ENCODE results near the gene SLC1A2. TPM values are rescaled to one million over a fixed set of nuclear protein-coding genes. Genes with fewer than 3 reads are reported as not detected.

Gene SLC1A2
- total and polyA plus RNA-seq, 2 donors (not counting 3 experiments of a cell fraction or from before 2014, with no cell fraction given) = not detected

GRCh38 chr11:35360055-35360530 is 59.3 kb downstream of the SLC1A2 start:
- Histone ChIP-seq H3K9me3 (replicated peaks; ENCODE audit: control insufficient read depth, insufficient read depth, low read length) (no peaks in the 10 kb centered on the region), H3K9ac (replicated peaks; ENCODE audit: extremely low read depth, insufficient read depth, low read length) (no peak overlapping the region), H3K27ac (ENCODE audit: insufficient read depth, low read depth, low read length) (no peak overlapping the region), H3K4me3 (replicated peaks in 1 of 3; ENCODE audit: insufficient read depth in 1 of 3, low read depth in 1 of 3, low read length in 3 of 3) (no peak overlapping the region), H4K20me1 (replicated peaks; ENCODE audit: control insufficient read depth, extremely low read depth, insufficient read depth, low read length) (no peaks in the 10 kb centered on the region), H3K79me2 (ENCODE audit: control insufficient read depth, insufficient read depth, low read length) (no peaks in the 10 kb centered on the region), H3K9me1 (replicated peaks; ENCODE audit: control insufficient read depth, extremely low read depth, insufficient read depth, low read length) (no peaks in the 10 kb centered on the region), H3K4me1 (ENCODE audit: control insufficient read depth, extremely low read depth, insufficient read depth, low read length) (no peaks in the 10 kb centered on the region), H3K27me3 (ENCODE audit: control insufficient read depth in 2 of 2, insufficient read depth in 2 of 2, low read length in 2 of 2) (no peaks in the 10 kb centered on the region), H3K36me3 (ENCODE audit: control insufficient read depth in 2 of 2, extremely low read depth in 1 of 2, insufficient read depth in 2 of 2, low read length in 2 of 2) (no peaks in the 10 kb centered on the region), H2AFZ (ENCODE audit: low read depth, low read length) (no peak overlapping the region), H3K4me2 (ENCODE audit: insufficient read depth, low read length) (no peak overlapping the region)
- dilution Hi-C loops (cut with MboI; ENCODE audit: extremely low pct_ligation_motif_present, low sequenced_read_pairs) = no loop called here
- POLR2A ChIA-PET = no interaction called here
- TF ChIP-seq POLR2AphosphoS5 (IDR thresholded peaks at IDR 0.05; ENCODE audit: insufficient read depth, low read depth, low read length) (no peak), GATA2 (IDR thresholded peaks at IDR 0.05; ENCODE audit: insufficient read depth, insufficient read length, low read depth, low read length) (no peak), FOS (IDR thresholded peaks at IDR 0.05; ENCODE audit: borderline replicate concordance, insufficient read depth, low read length) (no peak), CTCF (IDR thresholded peaks at IDR 0.05; ENCODE audit: extremely low read depth in 1 of 2, insufficient read depth in 1 of 2, low read depth in 1 of 2, low read length in 2 of 2) (no peak), MAX (IDR thresholded peaks at IDR 0.05; ENCODE audit: insufficient read depth, insufficient read length) (no peak), MYC (IDR thresholded peaks at IDR 0.05; ENCODE audit: low read depth, low read length) (no peak), POLR2A (IDR thresholded peaks at IDR 0.05; ENCODE audit: low read depth, low read length) (no peak), JUN (IDR thresholded peaks at IDR 0.05; ENCODE audit: borderline replicate concordance, insufficient read depth, insufficient read length, low read depth) (no peak), EZH2 (IDR thresholded peaks at IDR 0.05; ENCODE audit: borderline replicate concordance, low read depth, low read length, severe bottlenecking) (no peak)
- CTCF ChIA-PET = no interaction called here
- DNase-seq (ENCODE audit: low read depth, low spot score) (no peak), FAIRE-seq (no peak)
- BruUV-seq (replicated peaks) = no TSS peak
- intact Hi-C loops (cut with micrococcal nuclease) = no loop called here

Measured in endothelial cell of umbilical vein (primary cell).